Upper lobe of left lung (tissue), 4 donors: ENCODE data around the gene STK17B.

Experiments used
- POLR2A ChIP-seq, 4 donors: fragments of 450-650 bp; IDR thresholded peaks; one replicate each; pipeline ENCODE4 v1.5.1; 2016 to 2017; ENCODE audit warnings: antibody characterized with exemption in 4 of 4, mild to moderate bottlenecking in 2 of 4
- TF ChIP-seq, protein P1 (sequence below), 6 experiments: fragments of 450-650 bp in 4 of 6; fragments of 200-600 bp in 2 of 6; sonication (generic) in 2 of 6; IDR thresholded peaks; one replicate each; pipeline ENCODE4 v1.5.1; 2016 to 2019; ENCODE audit warnings: antibody characterized with exemption in 6 of 6

DNA sequence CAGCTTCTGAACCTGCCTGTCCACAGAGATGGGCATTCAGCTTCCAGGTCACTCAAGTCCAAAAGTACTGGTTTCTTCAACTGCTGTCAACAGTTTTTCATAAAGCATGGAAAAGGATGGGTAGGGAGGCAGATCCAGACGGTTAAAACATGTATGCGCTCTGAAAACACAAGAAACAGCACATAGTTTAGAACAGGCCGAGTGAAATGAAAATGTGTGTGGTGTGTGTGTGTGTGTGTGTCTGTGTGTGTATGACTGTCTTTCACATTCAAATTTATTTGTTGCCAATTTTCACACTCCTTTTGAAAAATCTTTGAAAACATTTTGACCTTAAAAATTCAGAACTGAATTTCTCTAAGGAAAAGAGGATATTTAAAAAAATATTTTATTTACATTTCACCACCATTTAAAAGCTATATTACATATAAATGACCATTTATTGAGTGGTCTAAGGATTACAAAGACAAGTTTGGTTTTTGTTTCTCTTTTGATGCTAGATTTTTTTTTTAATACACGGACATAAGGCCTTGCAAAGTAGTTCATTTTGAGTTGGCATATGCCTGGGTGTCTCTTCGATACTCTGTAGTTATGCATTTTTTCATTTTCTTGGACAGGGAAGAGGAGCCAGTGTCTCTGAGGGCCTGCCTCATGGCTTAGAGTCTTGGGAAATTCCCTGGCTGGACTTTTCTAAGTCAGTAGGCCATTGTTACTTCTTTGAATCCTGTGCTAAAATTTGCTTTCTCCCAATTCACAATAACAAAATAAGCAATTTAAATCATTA, 30.0 kb upstream of the STK17B start:
- TF ChIP-seq POLR2A (IDR thresholded peaks at IDR 0.05) = no peak
- TF ChIP-seq, protein P1, sequence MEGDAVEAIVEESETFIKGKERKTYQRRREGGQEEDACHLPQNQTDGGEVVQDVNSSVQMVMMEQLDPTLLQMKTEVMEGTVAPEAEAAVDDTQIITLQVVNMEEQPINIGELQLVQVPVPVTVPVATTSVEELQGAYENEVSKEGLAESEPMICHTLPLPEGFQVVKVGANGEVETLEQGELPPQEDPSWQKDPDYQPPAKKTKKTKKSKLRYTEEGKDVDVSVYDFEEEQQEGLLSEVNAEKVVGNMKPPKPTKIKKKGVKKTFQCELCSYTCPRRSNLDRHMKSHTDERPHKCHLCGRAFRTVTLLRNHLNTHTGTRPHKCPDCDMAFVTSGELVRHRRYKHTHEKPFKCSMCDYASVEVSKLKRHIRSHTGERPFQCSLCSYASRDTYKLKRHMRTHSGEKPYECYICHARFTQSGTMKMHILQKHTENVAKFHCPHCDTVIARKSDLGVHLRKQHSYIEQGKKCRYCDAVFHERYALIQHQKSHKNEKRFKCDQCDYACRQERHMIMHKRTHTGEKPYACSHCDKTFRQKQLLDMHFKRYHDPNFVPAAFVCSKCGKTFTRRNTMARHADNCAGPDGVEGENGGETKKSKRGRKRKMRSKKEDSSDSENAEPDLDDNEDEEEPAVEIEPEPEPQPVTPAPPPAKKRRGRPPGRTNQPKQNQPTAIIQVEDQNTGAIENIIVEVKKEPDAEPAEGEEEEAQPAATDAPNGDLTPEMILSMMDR (IDR thresholded peaks at IDR 0.05) = no peak
